Jurkat, Clone E6-1 (cell line): Measurements from ENCODE around the gene ERP27.

Experiments used
- DNase-seq: peaks from one replicate; pipeline ENCODE4 v3.0.0-alpha.2; 2011; ENCODE audit warnings: low read depth, low spot score
- H3K4me3 ChIP-seq: 2 replicates; pipeline ENCODE4 v1.5.1; 2011; ENCODE audit warnings: mild to moderate bottlenecking, low read length, control low read depth, moderate library complexity

Gene ERP27

GRCh38 chr12:14911131-14911530 is 27.2 kb downstream of the ERP27 start:
- DNase-seq, result no peak
- no peak overlapping the region for H3K4me3 ChIP-seq

DNA sequence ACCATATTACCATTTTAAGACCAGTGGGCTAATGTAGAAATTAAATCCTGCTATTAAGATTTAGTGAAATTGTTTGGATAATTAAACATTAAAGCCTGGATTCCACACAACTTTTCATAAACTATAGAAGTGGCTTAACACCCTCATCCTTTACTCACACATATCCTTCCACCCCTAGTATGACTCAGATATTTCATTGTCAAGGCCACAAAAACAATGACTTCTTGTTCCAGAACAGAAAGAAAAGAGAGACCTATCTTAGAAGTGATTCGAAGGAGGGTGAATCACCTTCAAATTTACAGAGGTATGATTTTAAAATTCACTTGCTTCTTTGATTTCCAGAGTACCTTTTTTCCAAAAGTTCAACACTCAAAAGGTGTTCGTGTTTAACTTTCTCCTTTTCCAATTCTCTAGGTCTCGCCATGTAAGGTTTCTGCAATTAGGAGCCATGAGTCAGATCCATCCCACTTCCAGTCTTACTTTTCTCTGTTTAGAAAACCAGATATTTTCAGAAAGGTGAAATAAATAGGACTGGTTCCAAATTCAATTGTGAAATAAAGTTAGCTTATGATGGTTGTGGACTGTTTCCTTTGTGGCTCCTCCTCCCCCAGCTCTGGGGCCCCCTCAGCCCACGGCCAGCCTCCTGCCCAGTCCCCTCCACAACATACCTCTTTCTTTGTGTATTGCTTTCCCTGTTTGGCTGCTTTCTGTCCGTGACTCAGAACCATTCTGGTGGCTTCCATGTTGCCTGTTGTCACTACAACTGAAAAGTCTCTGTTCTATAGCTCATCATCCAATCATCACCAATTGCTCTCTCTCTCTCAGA is 28.0 kb downstream of the ERP27 start:
- DNase-seq, result no peak
- H3K4me3 ChIP-seq, result no peak overlapping the region

DNA sequence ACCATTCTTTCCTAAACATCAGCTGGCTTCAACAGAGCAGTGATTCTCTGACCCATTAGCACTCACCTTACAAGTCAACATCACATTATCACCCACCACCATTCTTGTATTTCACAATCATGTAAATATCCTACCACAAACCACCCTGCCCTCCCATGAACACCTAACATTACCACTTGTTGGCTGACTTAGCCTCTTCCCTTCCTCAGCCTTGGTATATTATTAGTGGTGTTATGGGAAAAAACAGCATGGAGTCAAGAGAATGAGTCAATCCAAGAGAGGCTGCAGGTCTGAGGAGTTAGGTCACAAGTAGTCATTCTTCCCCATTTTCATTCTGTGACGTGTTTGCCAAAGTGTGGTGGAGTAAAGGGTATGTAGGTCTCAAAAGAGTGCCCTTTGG is 30.4 kb downstream of the ERP27 start:
- no peak for DNase-seq
- no peak overlapping the region for H3K4me3 ChIP-seq

DNA sequence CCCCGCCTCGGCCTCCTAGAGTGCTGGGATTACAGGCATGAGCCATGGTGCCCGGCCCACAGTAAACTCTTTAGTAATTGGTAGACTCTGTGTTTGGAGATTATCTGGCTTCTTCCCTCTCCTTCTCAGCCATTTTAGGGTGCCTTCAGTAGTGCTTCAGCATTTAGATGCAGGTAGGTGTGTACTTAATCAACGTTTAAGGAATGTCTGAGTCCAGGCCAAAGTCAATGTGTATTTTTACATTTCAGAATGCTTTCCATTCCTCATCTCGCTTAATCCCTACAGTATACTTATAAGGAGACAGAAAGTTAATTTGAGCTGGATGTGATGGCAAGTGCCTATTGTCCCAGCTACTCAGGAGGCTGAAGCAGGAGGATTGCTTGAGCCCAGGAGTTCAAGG is 32.2 kb downstream of the ERP27 start:
- no peak overlapping the region for H3K4me3 ChIP-seq
- DNase-seq, result no peak

DNA sequence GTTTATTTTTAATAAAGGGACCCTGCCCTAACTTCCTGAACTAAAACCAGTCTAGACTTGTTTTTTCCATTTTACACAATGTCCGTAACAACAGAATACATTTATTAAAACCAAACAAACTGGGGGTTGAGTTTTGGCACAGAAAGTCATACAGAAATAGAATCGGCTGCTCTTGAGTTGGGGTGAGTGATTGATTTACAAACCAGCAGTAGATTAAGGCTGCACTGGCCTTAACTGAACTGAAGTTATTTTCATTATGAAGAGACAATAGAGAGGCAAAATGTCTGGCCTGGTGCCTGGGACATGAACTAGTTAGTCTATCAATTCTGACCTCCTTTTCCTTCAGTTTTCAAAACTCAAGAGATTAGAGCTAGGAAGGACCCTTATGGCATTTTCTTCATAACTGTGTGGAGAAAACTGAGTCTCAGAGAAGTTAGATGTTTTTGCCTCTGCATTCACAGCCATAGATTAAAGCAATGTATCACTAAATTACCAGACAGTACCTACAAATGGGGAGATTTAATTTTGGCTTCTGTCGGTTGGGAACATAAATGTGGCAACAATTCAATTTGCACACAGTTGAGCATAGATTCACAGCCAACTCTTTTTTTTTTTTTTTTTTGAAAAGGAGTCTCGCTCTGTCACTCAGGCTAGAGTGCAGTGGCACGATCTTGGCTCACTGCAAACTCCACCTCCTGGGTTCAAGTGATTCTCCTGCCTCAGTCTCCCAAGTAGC is 32.9 kb downstream of the ERP27 start:
- DNase-seq, result no peak
- H3K4me3 ChIP-seq, result no peak overlapping the region

GRCh38 chr12:14904854-14905253 is 33.5 kb downstream of the ERP27 start:
- no peak overlapping the region for H3K4me3 ChIP-seq
- DNase-seq, result no peak

DNA sequence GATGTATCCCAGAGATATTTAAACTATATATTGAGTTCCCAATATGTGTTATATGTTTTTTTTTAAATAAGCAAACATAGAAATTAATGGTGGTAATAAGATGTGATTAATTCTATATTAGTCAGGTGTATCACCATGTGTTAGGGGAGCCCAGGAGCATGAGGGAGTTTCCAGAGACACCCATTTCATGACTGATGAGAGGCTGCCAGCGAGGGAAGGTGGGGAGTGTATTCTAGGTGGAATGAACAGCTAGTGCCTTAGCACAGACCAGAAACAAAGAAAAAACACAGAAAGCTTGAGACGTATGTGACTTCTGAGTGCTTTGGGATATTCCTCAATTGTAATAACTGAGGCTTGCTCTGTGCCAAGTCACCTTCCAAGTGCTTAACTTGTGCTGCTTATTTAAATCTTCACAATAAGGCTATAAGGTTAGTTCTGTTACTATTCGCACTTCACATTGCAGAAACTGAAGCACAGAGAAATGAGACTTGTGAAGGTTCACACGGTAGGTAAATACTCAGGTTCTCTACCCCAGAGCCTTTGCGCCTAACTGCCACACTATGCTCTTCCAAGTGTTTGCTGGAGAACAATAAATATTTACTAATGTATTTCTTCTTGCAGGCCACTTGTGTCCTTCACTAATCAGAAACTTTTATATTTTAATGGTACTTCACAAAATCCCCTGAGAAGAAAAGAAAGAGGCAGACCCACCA is 34.8 kb downstream of the ERP27 start:
- H3K4me3 ChIP-seq, result no peak overlapping the region
- DNase-seq, result no peak

DNA sequence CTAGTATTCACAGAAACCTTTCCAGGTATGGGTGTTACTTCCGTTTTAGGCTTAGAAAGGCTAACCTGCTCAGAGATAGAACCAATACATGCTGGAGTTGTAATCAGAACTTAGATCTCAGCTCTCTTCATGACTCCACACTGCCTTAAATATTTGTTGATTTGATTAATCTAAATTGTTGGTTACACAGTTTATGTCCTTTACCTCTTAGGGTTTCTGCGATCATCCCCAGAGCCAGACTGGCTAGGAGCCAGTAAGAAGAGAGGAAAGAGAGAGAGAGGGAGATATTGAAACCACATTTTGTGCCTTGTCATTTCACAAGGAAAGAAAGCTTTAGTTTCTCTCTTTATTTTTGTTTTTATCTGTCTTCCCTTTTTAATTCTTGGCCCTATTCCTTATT is 35.9 kb downstream of the ERP27 start:
- no peak overlapping the region for H3K4me3 ChIP-seq
- no peak for DNase-seq

GRCh38 chr12:14901228-14901562 is 37.1 kb downstream of the ERP27 start:
- DNase-seq, result peak; percentile 23
- H3K4me3 ChIP-seq, result no peak overlapping the region

GRCh38 chr12:14900521-14901227 is 37.7 kb downstream of the ERP27 start:
- DNase-seq, result no peak

GRCh38 chr12:14896521-14897169 is 41.7 kb downstream of the ERP27 start:
- DNase-seq, result no peak
- no peak overlapping the region for H3K4me3 ChIP-seq

More at GRCh38 chr12:14900521-14901227, 37.7 kb downstream of the ERP27 start:
- no peak overlapping the region for H3K4me3 ChIP-seq

DNA sequence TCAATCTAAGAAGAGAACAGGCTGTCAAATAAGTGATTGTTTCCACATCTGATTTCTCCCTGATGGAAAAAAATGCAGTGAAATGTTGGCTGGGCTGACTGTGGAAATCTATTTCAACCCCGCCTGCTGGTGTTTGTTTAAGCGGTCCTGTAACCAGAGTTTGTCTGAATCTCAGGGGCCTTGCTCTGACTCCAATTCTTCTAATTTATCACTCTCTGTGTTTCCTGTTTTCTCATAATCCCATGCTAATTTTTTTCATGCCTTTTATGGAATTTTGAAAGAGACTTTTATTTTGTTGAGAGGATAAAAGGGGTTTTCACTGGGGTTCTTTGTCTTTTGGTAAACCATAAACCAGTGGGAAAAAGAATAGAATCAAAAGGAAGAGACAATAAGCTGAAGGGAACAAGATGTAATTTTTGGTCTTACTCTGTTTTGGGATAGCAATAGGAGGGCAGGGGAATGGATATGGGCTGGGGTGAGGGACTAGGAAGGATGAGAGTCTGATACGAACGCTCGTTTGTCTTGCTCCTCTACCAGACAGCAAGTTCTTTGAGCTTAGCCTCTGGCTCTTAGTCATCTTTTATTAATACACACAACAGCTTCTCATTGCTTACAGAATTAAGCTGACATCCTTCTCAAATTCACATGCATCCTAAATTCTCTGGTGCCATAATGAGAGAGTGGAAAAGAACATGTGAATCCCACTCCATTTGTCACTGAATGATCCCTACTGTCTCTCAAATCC is 44.7 kb downstream of the ERP27 start:
- no peak overlapping the region for H3K4me3 ChIP-seq
- DNase-seq, result no peak

- no peak for DNase-seq
- no peak overlapping the region for H3K4me3 ChIP-seq
Measured at GRCh38 chr12:14892726-14893505, 45.4 kb downstream of the ERP27 start.

GRCh38 chr12:14890701-14891100 is 47.6 kb downstream of the ERP27 start:
- no peak overlapping the region for H3K4me3 ChIP-seq
- no peak for DNase-seq

- no peak for DNase-seq
- H3K4me3 ChIP-seq, result no peak overlapping the region
Measured at GRCh38 chr12:14886271-14886670, 52.1 kb downstream of the ERP27 start.

GRCh38 chr12:14885718-14886221 is 52.6 kb downstream of the ERP27 start, which contains the start of gene MGP:
TSS of gene MGP (minus strand) at chr12:14885854. CDS start at chr12:14885791, 63 bp downstream.
- no peak within 1 kb of the TSS for H3K4me3 ChIP-seq
- no peak for DNase-seq

GRCh38 chr12:14884458-14884878 is 53.9 kb downstream of the ERP27 start:
- H3K4me3 ChIP-seq, result no peak overlapping the region
- peak; percentile 82 for DNase-seq
